H9 (cell line): ENCODE measurements around the gene SEMA3D. TPM values are rescaled to one million over a fixed set of nuclear protein-coding genes. Genes with fewer than 3 reads are reported as not detected.

Experiments used
- DNase-seq: peaks from one replicate; pipeline ENCODE4 v3.0.0-alpha.2; 2017
- H2AFZ ChIP-seq: one replicate; pipeline ENCODE4 v1.6.1; 2013; ENCODE audit warnings: mild to moderate bottlenecking, low read length, control low read depth, moderate library complexity
- H2AK5ac ChIP-seq: 2 replicates; pipeline ENCODE4 v1.6.1; 2013; ENCODE audit warnings: low read length, control low read depth, mixed read lengths; ENCODE audit not compliant: insufficient read length
- H2BK120ac ChIP-seq: one replicate; pipeline ENCODE4 v1.6.1; 2013; ENCODE audit warnings: low read depth, mild to moderate bottlenecking, low read length, control low read depth, inconsistent platforms; ENCODE audit not compliant: poor library complexity, severe bottlenecking
- H2BK12ac ChIP-seq: 2 replicates; pipeline ENCODE4 v1.6.1; 2013; ENCODE audit warnings: low read length, control low read depth, mixed read lengths, low read depth; ENCODE audit not compliant: insufficient read length
- H2BK15ac ChIP-seq: 2 replicates; pipeline ENCODE4 v1.6.1; 2013; ENCODE audit warnings: low read depth, low read length, control low read depth
- H2BK20ac ChIP-seq: one replicate; pipeline ENCODE4 v1.6.1; 2013; ENCODE audit warnings: low read depth, mild to moderate bottlenecking, low read length, control low read depth, inconsistent platforms; ENCODE audit not compliant: poor library complexity, severe bottlenecking
- H2BK5ac ChIP-seq: 2 replicates; pipeline ENCODE4 v1.6.1; 2013; ENCODE audit warnings: low read length, control low read depth, mixed read lengths; ENCODE audit not compliant: insufficient read length
- H3K14ac ChIP-seq: 2 replicates; pipeline ENCODE4 v1.6.1; 2013; ENCODE audit warnings: low read length, control low read depth; ENCODE audit not compliant: insufficient read depth
- H3K18ac ChIP-seq: 2 replicates; pipeline ENCODE4 v1.6.1; 2013; ENCODE audit warnings: low read depth, mild to moderate bottlenecking, mixed read lengths, low read length, control low read depth; ENCODE audit not compliant: insufficient read length
- H3K23ac ChIP-seq: 2 replicates; pipeline ENCODE4 v1.6.1; 2013; ENCODE audit warnings: low read length, control low read depth, mixed read lengths, low read depth; ENCODE audit not compliant: insufficient read length
- H3K23me2 ChIP-seq: 2 replicates; pipeline ENCODE4 v1.6.1; 2013; ENCODE audit warnings: low read depth, mild to moderate bottlenecking, mixed read lengths, low read length, control low read depth; ENCODE audit not compliant: insufficient read length, poor library complexity, severe bottlenecking
- H3K27ac ChIP-seq: 2 replicates; pipeline ENCODE4 v1.5.1; 2013; ENCODE audit warnings: low read length, control low read depth, mixed read lengths, low read depth; ENCODE audit not compliant: insufficient read length
- H3K27me3 ChIP-seq: 2 replicates; pipeline ENCODE4 v1.6.1; 2013; ENCODE audit warnings: low read length, control low read depth, inconsistent platforms; ENCODE audit not compliant: insufficient read depth
- H3K4ac ChIP-seq: 2 replicates; pipeline ENCODE4 v1.6.1; 2013; ENCODE audit warnings: low read depth, mild to moderate bottlenecking, control low read depth, inconsistent platforms, low read length, moderate library complexity
- H3K4me1 ChIP-seq: 2 replicates; pipeline ENCODE4 v1.6.1; 2013; ENCODE audit warnings: low read length, control low read depth, inconsistent platforms; ENCODE audit not compliant: insufficient read depth
- H3K4me2 ChIP-seq: 2 replicates; pipeline ENCODE4 v1.6.1; 2013; ENCODE audit warnings: low read length, control low read depth, mixed read lengths; ENCODE audit not compliant: insufficient read length, insufficient read depth
- H3K56ac ChIP-seq: 2 replicates; pipeline ENCODE4 v1.6.1; 2013; ENCODE audit warnings: low read depth, mild to moderate bottlenecking, mixed read lengths, low read length, control low read depth; ENCODE audit not compliant: insufficient read length
- H3K79me1 ChIP-seq: 2 replicates; pipeline ENCODE4 v1.6.1; 2013; ENCODE audit warnings: low read depth, mild to moderate bottlenecking, moderate library complexity, low read length, control low read depth, inconsistent platforms; ENCODE audit not compliant: insufficient read depth, poor library complexity, severe bottlenecking
- H3K79me2 ChIP-seq: 2 replicates; pipeline ENCODE4 v1.6.1; 2013; ENCODE audit warnings: low read length, control low read depth, inconsistent platforms; ENCODE audit not compliant: insufficient read depth
- H3K9ac ChIP-seq: 2 replicates; pipeline ENCODE4 v1.6.1; 2013; ENCODE audit warnings: low read length, control low read depth, mixed read lengths; ENCODE audit not compliant: insufficient read length; ENCODE audit errors: extremely low read depth
- H3K9me3 ChIP-seq: one replicate; pipeline ENCODE4 v1.6.1; 2013; ENCODE audit warnings: low read depth, low read length, inconsistent platforms; ENCODE audit not compliant: control insufficient read depth
- H3T11ph ChIP-seq: one replicate; pipeline ENCODE4 v1.6.1; 2013; ENCODE audit warnings: mild to moderate bottlenecking, low read length, control low read depth, inconsistent platforms
- H4K20me1 ChIP-seq: one replicate; pipeline ENCODE4 v1.6.1; 2013; ENCODE audit not compliant: control insufficient read depth, insufficient read length, insufficient read depth
- H4K5ac ChIP-seq: 2 replicates; pipeline ENCODE4 v1.6.1; 2013; ENCODE audit warnings: low read depth, mild to moderate bottlenecking, mixed read lengths, low read length, control low read depth; ENCODE audit not compliant: insufficient read length
- H4K8ac ChIP-seq: replicated peaks from 2 replicates; pipeline ENCODE4 v1.6.1; 2013; ENCODE audit warnings: low read length, control low read depth, mixed read lengths, low read depth; ENCODE audit not compliant: insufficient read length
- H4K91ac ChIP-seq: 2 replicates; pipeline ENCODE4 v1.6.1; 2013; ENCODE audit warnings: low read depth, mild to moderate bottlenecking, moderate library complexity, mixed read lengths, low read length, control low read depth; ENCODE audit not compliant: insufficient read length
- H3K27ac Mint-ChIP-seq, 3 experiments: 2 replicates in 2 of 3; 3 replicates in 1 of 3; pipeline ENCODE4 v1.8.0; 2020 to 2021; ENCODE audit warnings: mixed read lengths in 3 of 3, mild to moderate bottlenecking in 1 of 3, moderate library complexity in 1 of 3
- H3K27me3 Mint-ChIP-seq: 2 replicates; pipeline ENCODE4 v1.8.0; 2021; ENCODE audit warnings: low read depth, mild to moderate bottlenecking, moderate library complexity, mixed read lengths
- H3K36me3 Mint-ChIP-seq, 3 experiments: 2 replicates in 2 of 3; 3 replicates in 1 of 3; pipeline ENCODE4 v1.8.0; 2020 to 2021; ENCODE audit warnings: low read depth in 3 of 3, mixed read lengths in 3 of 3; ENCODE audit not compliant: insufficient read depth in 1 of 3
- H3K4me1 Mint-ChIP-seq, 2 experiments: 2 replicates each; pipeline ENCODE4 v1.8.0; 2020; ENCODE audit warnings: mixed read lengths in 2 of 2
- H3K4me3 Mint-ChIP-seq, 2 experiments: 2 replicates in 1 of 2; 3 replicates in 1 of 2; pipeline ENCODE4 v1.8.0; 2020 to 2021; ENCODE audit warnings: mild to moderate bottlenecking in 2 of 2, mixed read lengths in 2 of 2, moderate library complexity in 1 of 2
- H3K9me3 Mint-ChIP-seq, 2 experiments: 2 replicates in 1 of 2; 3 replicates in 1 of 2; pipeline ENCODE4 v1.8.0; 2020; ENCODE audit warnings: mild to moderate bottlenecking in 2 of 2, mixed read lengths in 2 of 2, moderate library complexity in 1 of 2
- CTCF ChIP-seq: fragments of 200-600 bp; sonication (generic); conservative IDR thresholded peaks from 3 replicates; pipeline ENCODE4 v1.8.0; 2021; ENCODE audit warnings: antibody characterized with exemption, mild to moderate bottlenecking
- WGBS: extraction: QIAGEN DNeasy Blood & Tissue Kit; methylation state at CpG from one replicate; pipeline ENCODE4 v1.1.7; 2013; ENCODE audit warnings: missing lambda C conversion rate, low lambda C conversion rate, mixed read lengths; ENCODE audit not compliant: insufficient read length; ENCODE audit errors: extremely low coverage; 5-methylcytosine and 5-hydroxymethylcytosine counted together
- total RNA-seq: library from RNA; stranded (reverse); gene quantifications from 2 replicates; pipeline ENCODE4 v1.2.1, GENCODE V29; 2021

The SEMA3D gene
- total RNA-seq, 1 experiment from 2014 or later: 5.4 TPM

GRCh38 chr7:85224171-85224570, 37.3 kb upstream of the SEMA3D start:
- no peak for TF ChIP-seq CTCF
- Histone ChIP-seq H3K9me3 (no peaks in the 10 kb centered on the region), H2BK5ac (no peak overlapping the region), H2BK20ac (no peak overlapping the region), H3K9ac (no peak overlapping the region), H3K14ac (no peak overlapping the region), H3K4me1 (no peaks in the 10 kb centered on the region), H3K4me2 (no peak overlapping the region), H3K79me2 (no peaks in the 10 kb centered on the region), H3K23me2 (no peaks in the 10 kb centered on the region), H3K79me1 (no peaks in the 10 kb centered on the region), H2BK120ac (no peak overlapping the region), H3K4ac (no peak overlapping the region), H3K18ac (no peak overlapping the region), H2AFZ (no peak overlapping the region), H2BK15ac (no peak overlapping the region), H3K23ac (no peak overlapping the region), H3K27ac (no peak overlapping the region), H3K27me3 (no peaks in the 10 kb centered on the region), H3T11ph (no peak overlapping the region), H4K8ac (no peak overlapping the region), H4K5ac (no peak overlapping the region), H2BK12ac (no peak overlapping the region), H4K20me1 (no peaks in the 10 kb centered on the region), H4K91ac (no peak overlapping the region), H2AK5ac (no peak overlapping the region), H3K56ac (no peak overlapping the region)
- no peak for DNase-seq
- Mint-ChIP-seq H3K27ac (peak overlapping the region in 1 of 3 experiments; percentile 45; a peak in 1 of 7 replicates), H3K4me3 (no peak overlapping the region), H3K27me3 (no peaks in the 10 kb centered on the region), H3K4me1 (no peaks in the 10 kb centered on the region), H3K9me3 (no peaks in the 10 kb centered on the region), H3K36me3 (no peaks in the 10 kb centered on the region)
- WGBS: no CpG with 5 or more reads among the region's 3 CpGs
